B cell (primary cell): ENCODE results near the gene CCR5. TPM values are rescaled to one million over a fixed set of nuclear protein-coding genes. Genes with fewer than 3 reads are reported as not detected.
"Not testable (repeated sequence)": the region's sequence is repeated elsewhere in the genome, so short reads cannot be mapped to it uniquely, and the experiment has no call there.

Source experiments
- ATAC-seq: fragments of 200-7000 bp; cut with Tn5 transposase; one replicate; pipeline ENCODE4 v1.10.0; 2021; ENCODE audit warnings: low read depth, mild to moderate bottlenecking, moderate number of reproducible peaks, moderate library complexity
- CTCF ChIA-PET: fragments of 350-600 bp; sonication (Branson Sonifier 250); formaldehyde crosslinking; loops from one replicate; lab custom pipeline; 2021; ENCODE audit warnings: antibody characterized with exemption, inconsistent platforms; lab: Charles Lee
- POLR2A ChIA-PET: fragments of 350-600 bp; sonication (Branson Sonifier 250); formaldehyde crosslinking; loops from one replicate; lab custom pipeline; 2021; ENCODE audit warnings: antibody characterized with exemption; lab: Charles Lee
- DNase-seq: peaks from one replicate; pipeline ENCODE4 v3.0.0; 2013
- H2AFZ ChIP-seq: 2 replicates; pipeline ENCODE4 v1.6.1; 2012; ENCODE audit warnings: mild to moderate bottlenecking, low read depth, low read length; ENCODE audit not compliant: insufficient read depth, poor library complexity, severe bottlenecking
- H3K27ac ChIP-seq, 2 donors: 1 replicate in 1 of 2; 2 replicates in 1 of 2; pipeline ENCODE4 v1.5.1; 2012 to 2013; ENCODE audit warnings: low read length in 2 of 2, mild to moderate bottlenecking in 2 of 2, moderate library complexity in 1 of 2
- H3K27me3 ChIP-seq, 4 experiments: fragments of 200-600 bp in 1 of 4; sonication (generic) in 1 of 4; replicated peaks in 1 of 4; 1 replicate in 2 of 4; 2 replicates in 2 of 4; pipeline versions ENCODE4 v1.6.1 to v1.7.0; 2013 to 2016; ENCODE audit warnings: low read length in 3 of 4, mild to moderate bottlenecking in 2 of 4, mixed read lengths in 1 of 4, moderate library complexity in 1 of 4; ENCODE audit not compliant: insufficient read depth in 4 of 4, control insufficient read depth in 3 of 4; ENCODE audit errors: control extremely low read depth in 1 of 4
- H3K36me3 ChIP-seq, 2 experiments: replicated peaks in 1 of 2; 1 replicate in 1 of 2; 2 replicates in 1 of 2; pipeline versions ENCODE4 v1.6.1 to v1.7.1; 2013; ENCODE audit warnings: low read length in 1 of 2; ENCODE audit not compliant: insufficient read depth in 2 of 2, control insufficient read depth in 1 of 2; ENCODE audit errors: control extremely low read depth in 1 of 2, extremely low read depth in 1 of 2
- H3K4me1 ChIP-seq, 2 donors: fragments of 200-600 bp in 1 of 2; sonication (generic) in 1 of 2; 1 replicate in 1 of 2; 2 replicates in 1 of 2; pipeline versions ENCODE4 v1.5.1 to v1.6.1; 2013 to 2017; ENCODE audit warnings: low read length in 2 of 2; ENCODE audit not compliant: control insufficient read depth in 2 of 2, insufficient read depth in 2 of 2
- H3K4me2 ChIP-seq: replicated peaks from 2 replicates; pipeline ENCODE3; 2012; ENCODE audit warnings: mild to moderate bottlenecking, low read depth, low read length; ENCODE audit not compliant: poor library complexity, severe bottlenecking
- H3K4me3 ChIP-seq, 5 experiments: fragments of 200-600 bp in 1 of 5; sonication (generic) in 1 of 5; 1 replicate in 3 of 5; 2 replicates in 2 of 5; pipeline versions ENCODE4 v1.5.1 to v1.7.0; 2011 to 2016; ENCODE audit warnings: low read length in 4 of 5, mild to moderate bottlenecking in 4 of 5, low read depth in 2 of 5, control low read depth in 1 of 5, moderate library complexity in 1 of 5; ENCODE audit not compliant: insufficient read depth in 1 of 5; ENCODE audit errors: control extremely low read depth in 1 of 5, extremely low read depth in 1 of 5
- H3K79me2 ChIP-seq: fragments of 200-600 bp; sonication (generic); one replicate; pipeline ENCODE4 v1.6.0; 2016; ENCODE audit warnings: low read length; ENCODE audit not compliant: control insufficient read depth, insufficient read depth
- H3K9ac ChIP-seq: fragments of 200-600 bp; sonication (generic); 2 replicates; pipeline ENCODE4 v1.6.1; 2017; ENCODE audit warnings: mild to moderate bottlenecking, low read length, moderate library complexity
- H3K9me3 ChIP-seq, 3 donors: one replicate each; pipeline versions ENCODE4 v1.6.1 to v1.7.1; 2013; ENCODE audit warnings: low read length in 2 of 3; ENCODE audit not compliant: control insufficient read depth in 2 of 3, insufficient read depth in 1 of 3; ENCODE audit errors: control extremely low read depth in 1 of 3
- H4K20me1 ChIP-seq: 2 replicates; pipeline ENCODE4 v1.6.0; 2012; ENCODE audit warnings: mild to moderate bottlenecking, low read length; ENCODE audit not compliant: insufficient read depth, control insufficient read depth, poor library complexity, severe bottlenecking
- H3K27ac Mint-ChIP-seq: one replicate; pipeline ENCODE4 v1.8.0; 2021; ENCODE audit warnings: mixed read lengths
- H3K27me3 Mint-ChIP-seq: one replicate; pipeline ENCODE4 v1.8.0; 2021; ENCODE audit warnings: mixed read lengths
- H3K4me1 Mint-ChIP-seq: one replicate; pipeline ENCODE4 v1.8.0; 2021; ENCODE audit warnings: mixed read lengths
- H3K4me3 Mint-ChIP-seq: one replicate; pipeline ENCODE4 v1.8.0; 2021; ENCODE audit warnings: mixed read lengths
- H3K9me3 Mint-ChIP-seq: one replicate; pipeline ENCODE4 v1.8.0; 2022; ENCODE audit warnings: mixed read lengths; ENCODE audit not compliant: insufficient read depth
- CTCF ChIP-seq: fragments of 200-600 bp; IDR thresholded peaks from one replicate; pipeline ENCODE4 v1.8.0; 2022; ENCODE audit warnings: antibody characterized with exemption, mild to moderate bottlenecking
- EZH2 ChIP-seq: IDR thresholded peaks from 2 replicates; pipeline ENCODE4 v1.6.1; 2012; ENCODE audit warnings: borderline replicate concordance, low read depth, mild to moderate bottlenecking, moderate library complexity, low read length; ENCODE audit not compliant: insufficient read depth, poor library complexity, severe bottlenecking
- WGBS: methylation state at CpG from one replicate; pipeline ENCODE4 v1.1.5; 2013; ENCODE audit warnings: missing lambda C conversion rate; ENCODE audit not compliant: insufficient coverage; 5-methylcytosine and 5-hydroxymethylcytosine counted together
- intact Hi-C: fragments of 100-400 bp; cut with micrococcal nuclease; formaldehyde crosslinking; loops from one replicate; pipeline ENCODE4 v1.10.0; 2022
- polyA plus RNA-seq: library from polyadenylated mRNA; depleted of rRNA; stranded (reverse); fragments of >200 nt; gene quantifications from 2 replicates; pipeline ENCODE4 v1.2.3, GENCODE V29; 2012
- total RNA-seq, 2 donors: library from RNA; stranded (reverse); fragments of 120-200 nt in 1 of 2; gene quantifications; 1 replicate in 1 of 2; 2 replicates in 1 of 2; pipeline versions ENCODE4 v1.2.3 to v1.2.4, GENCODE V29; 2013 to 2022

Gene CCR5
- total and polyA plus RNA-seq, 2 donors (not counting 1 experiment from before 2014, with no cell fraction given): 0.15 to 0.21 TPM

DNA sequence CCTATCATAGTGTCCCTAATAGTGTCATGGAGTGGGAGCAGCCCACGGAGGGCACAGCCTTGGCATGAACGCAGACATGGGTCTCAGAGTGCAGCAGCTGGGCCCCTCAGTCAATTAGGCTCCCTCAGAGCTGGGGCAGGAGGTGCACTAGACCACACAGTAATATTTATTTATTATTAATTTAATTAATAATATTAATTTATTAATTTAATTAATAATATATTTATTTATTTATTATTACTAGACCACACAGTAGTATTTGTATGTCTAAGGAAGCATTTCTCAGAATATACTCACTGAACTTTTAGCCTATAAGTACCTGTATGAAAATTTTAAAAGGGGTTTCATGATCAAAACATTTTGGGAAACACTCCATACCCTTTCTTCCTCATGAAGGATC is 30.8 kb downstream of the CCR5 start:
- Histone ChIP-seq H3K27me3 (no peaks in the 10 kb centered on the region), H3K9ac (no peak overlapping the region), H2AFZ (no peak overlapping the region), H3K79me2 (no peaks in the 10 kb centered on the region), H3K9me3 (peaks cover 0 to 2% (median 0%) of the 10 kb centered on the region in 3 donors), H3K36me3 (no peaks in the 10 kb centered on the region), H3K4me2 (no peak overlapping the region), H3K4me3 (no peak overlapping the region), H4K20me1 (no peaks in the 10 kb centered on the region), H3K27ac (no peak overlapping the region), H3K4me1 (peaks cover 14 to 19% of the 10 kb centered on the region in 2 donors)
- POLR2A ChIA-PET: no interaction called here
- TF ChIP-seq EZH2: no peak
- TF ChIP-seq CTCF: no peak
- DNase-seq (no peak), ATAC-seq (no peak)
- H3K27me3 Mint-ChIP-seq: no peaks in the 10 kb centered on the region
- H3K9me3 Mint-ChIP-seq: peaks cover 3% of the 10 kb centered on the region
- no CpG with 5 or more reads among the region's 2 CpGs for WGBS
- no peak overlapping the region for H3K4me3 Mint-ChIP-seq
- H3K4me1 Mint-ChIP-seq: peaks cover 18% of the 10 kb centered on the region
- intact Hi-C loops: no loop called here
- CTCF ChIA-PET: no interaction called here
- H3K27ac Mint-ChIP-seq: no peak overlapping the region

- H3K27me3 Mint-ChIP-seq, CTCF ChIA-PET, H3K79me2 ChIP-seq, H3K27me3 ChIP-seq, POLR2A ChIA-PET, ATAC-seq, H3K9me3 ChIP-seq, H3K4me2 ChIP-seq, H4K20me1 ChIP-seq, H3K9ac ChIP-seq, intact Hi-C loops, H3K36me3 ChIP-seq, H3K27ac ChIP-seq, DNase-seq, H3K27ac Mint-ChIP-seq, H3K4me3 Mint-ChIP-seq, H3K4me3 ChIP-seq, H3K9me3 Mint-ChIP-seq, H2AFZ ChIP-seq: not testable (repeated sequence)
- H3K4me1 Mint-ChIP-seq: peaks cover 25% of the 10 kb centered on the region
- peaks cover 25 to 27% of the 10 kb centered on the region in 2 donors for H3K4me1 ChIP-seq
- WGBS: 100% methylated on average over 1 of the region's 4 CpGs
These were observed 32.2 kb downstream of the CCR5 start for GRCh38 chr3:46402902-46403301.
